NCI-H2196 (cell line): Measurements from ENCODE around the gene DRC3.
A peak's percentile ranks its signal among the peaks of the same experiment; 100 is the strongest.
"Not testable (repeated sequence)": the region's sequence is repeated elsewhere in the genome, so short reads cannot be mapped to it uniquely, and the experiment has no call there.

Source experiments
- DNase-seq: peaks from one replicate; lab custom pipeline; 2025; ENCODE audit not compliant: unreplicated experiment; lab: John Stamatoyannopoulos, UW

Gene DRC3

GRCh38 chr17:17990282-17990681, 17.6 kb downstream of the DRC3 start:
- no peak for DNase-seq

- no peak for DNase-seq
Measured at GRCh38 chr17:17993366-17993765, 20.7 kb downstream of the DRC3 start.

GRCh38 chr17:17993852-17994251, 21.2 kb downstream of the DRC3 start:
- DNase-seq: no peak

GRCh38 chr17:17994271-17995069, 21.8 kb downstream of the DRC3 start:
- no peak for DNase-seq

- DNase-seq: not testable (repeated sequence)
Measured at GRCh38 chr17:17995887-17996286, 23.2 kb downstream of the DRC3 start.

- DNase-seq: no peak
Measured at GRCh38 chr17:17998934-17999333, 26.3 kb downstream of the DRC3 start.

- DNase-seq: no peak
Measured at GRCh38 chr17:17999364-18000029, 26.8 kb downstream of the DRC3 start.

GRCh38 chr17:18000030-18000408, 27.4 kb downstream of the DRC3 start:
- DNase-seq: no peak

- no peak for DNase-seq
Measured at GRCh38 chr17:18002171-18002570, 29.5 kb downstream of the DRC3 start.

GRCh38 chr17:18004345-18004744, 31.7 kb downstream of the DRC3 start:
- DNase-seq: peak; percentile 59

GRCh38 chr17:18004884-18005305, 32.2 kb downstream of the DRC3 start:
- no peak for DNase-seq

- DNase-seq: no peak
Measured at GRCh38 chr17:18005496-18005895, 32.8 kb downstream of the DRC3 start.

GRCh38 chr17:18006495-18007239, 34.0 kb downstream of the DRC3 start:
- no peak for DNase-seq

GRCh38 chr17:18008496-18009268, 36.0 kb downstream of the DRC3 start:
- DNase-seq: no peak

- DNase-seq: no peak
Measured at GRCh38 chr17:18009609-18010420, 37.2 kb downstream of the DRC3 start.

GRCh38 chr17:18011286-18011685, 38.6 kb downstream of the DRC3 start:
- DNase-seq: no peak

- DNase-seq: no peak
Measured at GRCh38 chr17:18014006-18014405, 41.3 kb downstream of the DRC3 start.

- DNase-seq: no peak
Measured at GRCh38 chr17:18015593-18015992, 42.9 kb downstream of the DRC3 start.

- DNase-seq: no peak
Measured at GRCh38 chr17:18016426-18016825, 43.8 kb downstream of the DRC3 start.

GRCh38 chr17:18017958-18018357, 45.3 kb downstream of the DRC3 start:
- DNase-seq: no peak
